ENCODE data around the gene SEPTIN12. TPM values are rescaled to one million over a fixed set of nuclear protein-coding genes. Genes with fewer than 3 reads are reported as not detected.

Gene SEPTIN12
- total RNA-seq, 1 experiment from 2014 or later: not detected

DNA sequence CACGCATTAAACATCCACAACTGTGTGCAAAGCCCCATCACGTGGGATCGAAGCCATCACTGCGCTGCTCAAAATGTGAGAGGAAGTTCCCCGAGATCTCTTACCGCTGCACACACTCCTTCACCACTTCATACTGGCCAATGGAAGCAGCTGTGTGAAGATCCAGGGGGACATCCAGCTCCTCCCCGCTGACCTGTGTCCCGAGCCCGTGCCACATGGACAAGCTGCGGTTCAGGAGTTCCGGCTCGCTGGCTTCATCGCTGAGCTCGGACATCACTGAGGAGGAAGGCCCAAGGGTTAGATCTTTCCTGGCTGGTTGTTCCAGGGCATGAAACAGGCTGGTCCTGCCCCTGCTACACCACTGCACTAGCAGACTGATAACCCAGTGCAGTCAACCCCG is 58.3 kb downstream of the SEPTIN12 start:
- Histone ChIP-seq H3K36me3 (peaks cover 61% of the 10 kb centered on the region), H3K9me3 (no peaks in the 10 kb centered on the region), H3K27me3 (no peaks in the 10 kb centered on the region), H3K4me3 (no peak overlapping the region)
- no peak for DNase-seq

DNA sequence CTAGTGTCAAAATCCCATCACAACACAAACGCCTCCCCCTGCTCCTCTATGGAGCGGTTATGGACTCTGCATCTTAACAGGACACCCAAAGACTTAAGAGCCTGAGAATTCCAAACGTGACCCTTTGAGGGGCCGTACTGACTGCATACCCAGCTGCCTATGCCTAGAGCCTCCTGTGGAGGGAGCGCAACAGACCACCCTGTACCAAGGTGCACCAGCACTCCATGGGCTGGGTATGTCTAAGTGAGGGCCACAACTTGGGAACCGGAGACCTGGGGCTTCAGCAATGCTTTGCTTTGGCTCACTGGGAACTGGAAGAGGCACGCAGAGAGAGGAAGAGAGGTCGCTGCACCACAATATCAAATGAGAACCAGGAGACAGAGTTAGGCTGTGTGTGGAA is 59.5 kb downstream of the SEPTIN12 start:
- no peak for DNase-seq
- no peaks in the 10 kb centered on the region for H3K27me3 ChIP-seq
- peaks cover 69% of the 10 kb centered on the region for H3K36me3 ChIP-seq
- H3K4me3 ChIP-seq: no peak overlapping the region
- no peaks in the 10 kb centered on the region for H3K9me3 ChIP-seq

Other genes starting within 250 kb of the SEPTIN12 start
- 4.0 and 8.8 TPM in 2 replicates for gene CDIP1, start 249.6 kb downstream of the SEPTIN12 start, total RNA-seq (2014; rRNA removed; shearing (Covaris generic); ENCODE audit: low replicate concordance)
- not detected in 2 replicates for gene C16orf96, start 232.0 kb downstream of the SEPTIN12 start, total RNA-seq (2014; rRNA removed; shearing (Covaris generic); ENCODE audit: low replicate concordance)
- gene UBALD1, start 173.5 kb downstream of the SEPTIN12 start, total RNA-seq (2014; rRNA removed; shearing (Covaris generic); ENCODE audit: low replicate concordance): 18.7 and 29.4 TPM in 2 replicates
- 8.3 and 13.8 TPM in 2 replicates for gene MGRN1, start 163.5 kb downstream of the SEPTIN12 start, total RNA-seq (2014; rRNA removed; shearing (Covaris generic); ENCODE audit: low replicate concordance)
- 61.9 and 65.8 TPM in 2 replicates for gene NUDT16L1, start 94.8 kb downstream of the SEPTIN12 start, total RNA-seq (2014; rRNA removed; shearing (Covaris generic); ENCODE audit: low replicate concordance)
- 23.6 and 25.8 TPM in 2 replicates for gene ANKS3, start 54.1 kb downstream of the SEPTIN12 start, total RNA-seq (2014; rRNA removed; shearing (Covaris generic); ENCODE audit: low replicate concordance)
- 2.8 and 3.4 TPM in 2 replicates for gene DNAAF8, start 53.8 kb downstream of the SEPTIN12 start, total RNA-seq (2014; rRNA removed; shearing (Covaris generic); ENCODE audit: low replicate concordance)
- 10.4 and 13.3 TPM in 2 replicates for gene ZNF500, start 21.2 kb downstream of the SEPTIN12 start, total RNA-seq (2014; rRNA removed; shearing (Covaris generic); ENCODE audit: low replicate concordance)
- gene SMIM22, start 7.0 kb upstream of the SEPTIN12 start, total RNA-seq (2014; rRNA removed; shearing (Covaris generic); ENCODE audit: low replicate concordance): not detected in 2 replicates
- 7.7 and 29.1 TPM in 2 replicates for gene ROGDI, start 14.3 kb upstream of the SEPTIN12 start, total RNA-seq (2014; rRNA removed; shearing (Covaris generic); ENCODE audit: low replicate concordance)
- 44.6 and 45.2 TPM in 2 replicates for gene GLYR1, start 58.9 kb upstream of the SEPTIN12 start, total RNA-seq (2014; rRNA removed; shearing (Covaris generic); ENCODE audit: low replicate concordance)
- gene UBN1, start 59.1 kb upstream of the SEPTIN12 start, total RNA-seq (2014; rRNA removed; shearing (Covaris generic); ENCODE audit: low replicate concordance): 27.3 and 27.7 TPM in 2 replicates
- gene PPL, start 148.8 kb upstream of the SEPTIN12 start, total RNA-seq (2014; rRNA removed; shearing (Covaris generic); ENCODE audit: low replicate concordance): 0.07 and 0.36 TPM in 2 replicates
- not detected in 2 replicates for gene SEC14L5, start 170.0 kb upstream of the SEPTIN12 start, total RNA-seq (2014; rRNA removed; shearing (Covaris generic); ENCODE audit: low replicate concordance)
- 43.8 and 55.4 TPM in 2 replicates for gene NAGPA, start 245.6 kb upstream of the SEPTIN12 start, total RNA-seq (2014; rRNA removed; shearing (Covaris generic); ENCODE audit: low replicate concordance)